Thoracic aorta (tissue), 2 donors: ENCODE results near the gene ZNF625. TPM values are rescaled to one million over a fixed set of nuclear protein-coding genes. Genes with fewer than 3 reads are reported as not detected.

Source experiments
- ATAC-seq: fragments of 150-250 bp; one replicate; pipeline ENCODE4 v1.8.0; 2017; ENCODE audit warnings: low read depth; ENCODE audit not compliant: insufficient number of reproducible peaks, low FRiP score
- DNase-seq: peaks from one replicate; pipeline ENCODE4 v3.0.0-alpha.2; 2020; ENCODE audit warnings: low spot score
- H3K27ac ChIP-seq, 2 donors: fragments of 200-600 bp; sonication (generic); 1 replicate in 1 of 2; 2 replicates in 1 of 2; pipeline ENCODE4 v1.5.1; 2016; ENCODE audit warnings: mild to moderate bottlenecking in 2 of 2, moderate library complexity in 2 of 2
- H3K27me3 ChIP-seq: fragments of 200-600 bp; sonication (generic); replicated peaks from 2 replicates; pipeline ENCODE4 v1.6.0; 2016; ENCODE audit warnings: mild to moderate bottlenecking; ENCODE audit not compliant: insufficient read depth
- H3K36me3 ChIP-seq: fragments of 200-600 bp; sonication (generic); one replicate; pipeline ENCODE4 v1.5.1; 2016
- H3K4me1 ChIP-seq, 2 donors: fragments of 200-600 bp; sonication (generic); 1 replicate in 1 of 2; 2 replicates in 1 of 2; pipeline versions ENCODE4 v1.5.1 to v1.6.0; 2016; ENCODE audit warnings: low read depth in 2 of 2, mild to moderate bottlenecking in 1 of 2; ENCODE audit not compliant: control insufficient read depth in 1 of 2
- H3K4me3 ChIP-seq: fragments of 200-600 bp; sonication (generic); 2 replicates; pipeline ENCODE4 v1.5.1; 2016; ENCODE audit warnings: mild to moderate bottlenecking
- H3K9me3 ChIP-seq: fragments of 200-600 bp; sonication (generic); 2 replicates; pipeline ENCODE4 v1.5.1; 2016
- CTCF ChIP-seq: fragments of 200-600 bp; sonication (generic); IDR thresholded peaks from one replicate; pipeline ENCODE4 v1.5.1; 2019; ENCODE audit warnings: antibody characterized with exemption
- total RNA-seq, 2 donors: library from RNA; depleted of rRNA; stranded (reverse); fragments of >200 nt; gene quantifications; one replicate each; pipeline versions ENCODE4 v1.1.0 to v1.2.3, GENCODE V29; 2016

Gene ZNF625
- total RNA-seq = 1 to 10 TPM; 3.1 to 7.3 TPM

- peak within 1 kb of the TSS; percentile 48 to 73 for H3K27ac ChIP-seq
- ATAC-seq (peak; percentile 73), DNase-seq (peak; percentile 46)
- peaks cover 3 to 10% of the 10 kb centered on the region in 2 donors for H3K4me1 ChIP-seq
- no peaks in the 10 kb centered on the region for H3K27me3 ChIP-seq
- H3K9me3 ChIP-seq = no peaks in the 10 kb centered on the region
- no peak for TF ChIP-seq CTCF
- H3K36me3 ChIP-seq = no peaks in the 10 kb centered on the region
- peak within 1 kb of the TSS; percentile 90 for H3K4me3 ChIP-seq
Observed at GRCh38 chr19:12156223-12157058, at the start of gene ZNF625. TSS of gene ZNF625 (minus strand) at chr19:12156734. CDS start at chr19:12156558, 176 bp downstream.

- peaks cover 59% of the 10 kb centered on the region for H3K9me3 ChIP-seq
Observed at GRCh38 chr19:12205296-12205695, 48.8 kb upstream of the ZNF625 start.

GRCh38 chr19:12202250-12202649 lies 45.7 kb upstream of the ZNF625 start:
- Histone ChIP-seq H3K4me3 (no peak overlapping the region), H3K27ac (no peak overlapping the region), H3K9me3 (peaks cover 58% of the 10 kb centered on the region), H3K27me3 (no peaks in the 10 kb centered on the region), H3K4me1 (no peaks in the 10 kb centered on the region), H3K36me3 (peaks cover 10% of the 10 kb centered on the region)
- TF ChIP-seq CTCF = no peak
- DNase-seq (no peak), ATAC-seq (no peak)

More at GRCh38 chr19:12205296-12205695, 48.8 kb upstream of the ZNF625 start:
- ATAC-seq (no peak), DNase-seq (no peak)
- TF ChIP-seq CTCF = no peak
- H3K4me1 ChIP-seq = no peaks in the 10 kb centered on the region
- no peaks in the 10 kb centered on the region for H3K27me3 ChIP-seq
- no peak overlapping the region for H3K4me3 ChIP-seq
- H3K27ac ChIP-seq = no peak overlapping the region
- peaks cover 19% of the 10 kb centered on the region for H3K36me3 ChIP-seq

- Histone ChIP-seq H3K27me3 (no peaks in the 10 kb centered on the region), H3K9me3 (peaks cover 59% of the 10 kb centered on the region)
Observed at GRCh38 chr19:12199757-12200419, 43.4 kb upstream of the ZNF625 start.

More at GRCh38 chr19:12199757-12200419, 43.4 kb upstream of the ZNF625 start:
- Histone ChIP-seq H3K36me3 (peaks cover 3% of the 10 kb centered on the region), H3K27ac (no peak overlapping the region), H3K4me1 (no peaks in the 10 kb centered on the region), H3K4me3 (no peak overlapping the region)
- DNase-seq (no peak), ATAC-seq (no peak)
- no peak for TF ChIP-seq CTCF
